ENCODE measurements around the gene HIRIP3.

Gene HIRIP3

DNA sequence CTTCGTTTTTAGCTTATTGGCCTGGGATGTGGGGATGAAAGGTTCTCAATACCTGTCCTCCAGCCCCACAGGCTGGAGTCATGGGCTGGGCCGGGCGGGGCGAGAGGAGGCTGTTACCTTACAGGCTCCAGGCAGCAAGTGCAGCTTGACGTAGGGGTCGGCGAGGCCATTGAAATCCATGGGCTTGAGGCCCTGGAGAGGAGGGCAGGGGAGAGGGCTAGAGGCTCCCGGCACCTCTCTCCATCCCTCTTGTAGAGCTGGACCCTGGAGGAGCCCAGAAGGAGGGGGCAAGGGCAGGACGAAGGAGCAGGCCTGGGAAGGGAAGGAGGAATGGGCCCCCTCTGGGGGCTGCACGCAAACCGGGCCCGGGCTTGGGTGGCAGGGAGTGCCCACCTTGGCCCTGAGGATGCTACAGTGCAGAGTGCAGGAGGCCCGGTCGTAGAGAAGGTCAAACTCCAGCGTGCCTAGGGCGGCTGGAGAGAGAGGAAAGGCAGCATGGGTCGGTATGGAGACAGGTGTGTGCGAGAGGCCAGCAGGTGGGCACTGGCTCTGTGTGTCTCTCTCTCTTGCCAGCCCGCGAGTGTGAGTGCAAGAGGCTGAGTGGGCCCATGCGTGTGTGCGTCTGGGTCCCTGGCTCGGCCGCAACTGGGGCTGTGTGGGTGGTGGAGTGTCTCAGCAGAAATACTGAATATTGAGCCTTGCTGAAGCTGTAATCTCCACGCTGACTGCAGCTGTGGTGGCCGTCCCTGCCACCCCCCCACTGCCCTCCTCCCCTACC, 13.9 kb upstream of the HIRIP3 start:
- H3K36me3 ChIP-seq (ENCODE audit: insufficient read depth, insufficient read length, low read length) = peaks cover 31% of the 10 kb centered on the region
- H3K9me3 ChIP-seq (ENCODE audit: insufficient read depth, low read length) = no peaks in the 10 kb centered on the region
- TF ChIP-seq YY1 (IDR thresholded peaks at IDR 0.05; ENCODE audit: insufficient read depth, insufficient read length) (no peak), ZNF274 (IDR thresholded peaks at IDR 0.05; ENCODE audit: low read depth, low read length) (no peak), SUZ12 (IDR thresholded peaks at IDR 0.05; ENCODE audit: extremely low read depth, insufficient read depth, insufficient read length) (no peak)
- peaks cover 7% of the 10 kb centered on the region for H3K27me3 ChIP-seq (ENCODE audit: insufficient read depth, insufficient read length)
- no peak overlapping the region for H3K9ac ChIP-seq (ENCODE audit: insufficient read length, low read depth)
- DNase-seq (ENCODE audit: low read depth, low spot score) = no peak
- H3K4me3 ChIP-seq (ENCODE audit: insufficient read length, low read depth) = no peak overlapping the region
- peaks cover 25% of the 10 kb centered on the region for H3K4me1 ChIP-seq (ENCODE audit: insufficient read depth, insufficient read length)

- Histone ChIP-seq H3K9me3 (ENCODE audit: insufficient read depth, low read length) (no peaks in the 10 kb centered on the region), H3K9ac (ENCODE audit: insufficient read length, low read depth) (no peak overlapping the region), H3K27me3 (ENCODE audit: insufficient read depth, insufficient read length) (peaks cover 7% of the 10 kb centered on the region), H3K4me1 (ENCODE audit: insufficient read depth, insufficient read length) (peaks cover 25% of the 10 kb centered on the region), H3K36me3 (ENCODE audit: insufficient read depth, insufficient read length, low read length) (peaks cover 47% of the 10 kb centered on the region), H3K4me3 (ENCODE audit: insufficient read length, low read depth) (no peak overlapping the region)
- DNase-seq (ENCODE audit: low read depth, low spot score) = no peak
- TF ChIP-seq YY1 (IDR thresholded peaks at IDR 0.05; ENCODE audit: insufficient read depth, insufficient read length) (no peak), SUZ12 (IDR thresholded peaks at IDR 0.05; ENCODE audit: extremely low read depth, insufficient read depth, insufficient read length) (no peak), ZNF274 (IDR thresholded peaks at IDR 0.05; ENCODE audit: low read depth, low read length) (no peak)
These were observed 12.0 kb upstream of the HIRIP3 start for GRCh38 chr16:30007378-30007895.

GRCh38 chr16:30006659-30007377, 11.4 kb upstream of the HIRIP3 start:
- peaks cover 7% of the 10 kb centered on the region for H3K27me3 ChIP-seq (ENCODE audit: insufficient read depth, insufficient read length)
- peaks cover 53% of the 10 kb centered on the region for H3K36me3 ChIP-seq (ENCODE audit: insufficient read depth, insufficient read length, low read length)
- H3K4me3 ChIP-seq (ENCODE audit: insufficient read length, low read depth) = no peak overlapping the region
- no peak for DNase-seq (ENCODE audit: low read depth, low spot score)
- TF ChIP-seq SUZ12 (IDR thresholded peaks at IDR 0.05; ENCODE audit: extremely low read depth, insufficient read depth, insufficient read length) (no peak), ZNF274 (IDR thresholded peaks at IDR 0.05; ENCODE audit: low read depth, low read length) (no peak)
- H3K4me1 ChIP-seq (ENCODE audit: insufficient read depth, insufficient read length) = peaks cover 22% of the 10 kb centered on the region
- H3K9ac ChIP-seq (ENCODE audit: insufficient read length, low read depth) = no peak overlapping the region
- H3K9me3 ChIP-seq (ENCODE audit: insufficient read depth, low read length) = no peaks in the 10 kb centered on the region

- Histone ChIP-seq H3K27me3 (ENCODE audit: insufficient read depth, insufficient read length) (peaks cover 7% of the 10 kb centered on the region), H3K4me3 (ENCODE audit: insufficient read length, low read depth) (no peak overlapping the region), H3K4me1 (ENCODE audit: insufficient read depth, insufficient read length) (peaks cover 22% of the 10 kb centered on the region), H3K9me3 (ENCODE audit: insufficient read depth, low read length) (no peaks in the 10 kb centered on the region), H3K36me3 (ENCODE audit: insufficient read depth, insufficient read length, low read length) (peaks cover 60% of the 10 kb centered on the region), H3K9ac (ENCODE audit: insufficient read length, low read depth) (no peak overlapping the region)
- DNase-seq (ENCODE audit: low read depth, low spot score) = no peak
- TF ChIP-seq YY1 (IDR thresholded peaks at IDR 0.05; ENCODE audit: insufficient read depth, insufficient read length) (no peak), ZNF274 (IDR thresholded peaks at IDR 0.05; ENCODE audit: low read depth, low read length) (no peak), SUZ12 (IDR thresholded peaks at IDR 0.05; ENCODE audit: extremely low read depth, insufficient read depth, insufficient read length) (no peak)
These were observed 10.7 kb upstream of the HIRIP3 start for GRCh38 chr16:30006095-30006473.

DNA sequence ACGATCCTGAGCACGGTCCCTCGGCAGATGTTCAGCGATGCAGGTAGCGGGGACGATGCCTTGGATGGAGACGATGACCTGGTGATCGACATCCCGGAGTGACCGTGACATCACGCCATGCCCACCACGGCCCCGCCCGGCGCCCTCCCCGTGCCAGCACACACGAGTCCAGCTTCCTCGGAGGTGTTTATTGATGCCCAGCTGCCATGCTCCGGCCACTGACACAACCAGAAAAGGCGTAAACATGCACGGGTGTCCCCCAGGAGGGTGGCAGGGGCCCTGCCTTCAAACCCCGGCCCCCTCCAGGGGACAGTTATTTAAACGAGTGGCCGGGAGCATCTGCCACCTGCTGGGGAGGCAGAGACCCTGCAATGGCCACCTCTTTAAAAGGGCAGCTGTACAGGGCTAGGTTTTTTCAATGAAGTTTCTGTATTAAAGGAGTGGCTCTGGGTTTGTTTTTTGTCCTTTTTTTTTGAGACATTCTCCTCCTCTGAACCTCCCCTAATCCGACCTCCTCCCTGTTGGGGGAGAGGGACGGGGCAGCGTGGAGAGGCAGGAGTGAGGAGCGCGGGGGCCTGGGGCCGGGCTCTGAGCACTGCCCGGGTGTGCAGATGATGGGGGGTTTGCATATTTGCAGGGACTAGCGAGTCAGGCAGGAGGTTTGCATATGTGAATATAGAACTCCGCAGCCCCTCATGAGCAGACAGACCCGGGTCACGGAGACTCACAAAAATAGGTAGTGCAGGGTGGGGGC, 10.1 kb upstream of the HIRIP3 start:
- no peak for DNase-seq (ENCODE audit: low read depth, low spot score)
- H3K9me3 ChIP-seq (ENCODE audit: insufficient read depth, low read length) = no peaks in the 10 kb centered on the region
- H3K4me1 ChIP-seq (ENCODE audit: insufficient read depth, insufficient read length) = peaks cover 21% of the 10 kb centered on the region
- H3K27me3 ChIP-seq (ENCODE audit: insufficient read depth, insufficient read length) = peaks cover 6% of the 10 kb centered on the region
- H3K4me3 ChIP-seq (ENCODE audit: insufficient read length, low read depth) = no peak overlapping the region
- H3K9ac ChIP-seq (ENCODE audit: insufficient read length, low read depth) = no peak overlapping the region
- TF ChIP-seq YY1 (IDR thresholded peaks at IDR 0.05; ENCODE audit: insufficient read depth, insufficient read length) (no peak), ZNF274 (IDR thresholded peaks at IDR 0.05; ENCODE audit: low read depth, low read length) (no peak), SUZ12 (IDR thresholded peaks at IDR 0.05; ENCODE audit: extremely low read depth, insufficient read depth, insufficient read length) (no peak)
- peaks cover 66% of the 10 kb centered on the region for H3K36me3 ChIP-seq (ENCODE audit: insufficient read depth, insufficient read length, low read length)

- Histone ChIP-seq H3K36me3 (ENCODE audit: insufficient read depth, insufficient read length, low read length) (peaks cover 73% of the 10 kb centered on the region), H3K9ac (ENCODE audit: insufficient read length, low read depth) (peak overlapping the region; percentile 42), H3K4me3 (ENCODE audit: insufficient read length, low read depth) (no peak overlapping the region), H3K4me1 (ENCODE audit: insufficient read depth, insufficient read length) (peaks cover 14% of the 10 kb centered on the region), H3K9me3 (ENCODE audit: insufficient read depth, low read length) (no peaks in the 10 kb centered on the region), H3K27me3 (ENCODE audit: insufficient read depth, insufficient read length) (no peaks in the 10 kb centered on the region)
- TF ChIP-seq ZNF274 (IDR thresholded peaks at IDR 0.05; ENCODE audit: low read depth, low read length) (no peak), SUZ12 (IDR thresholded peaks at IDR 0.05; ENCODE audit: extremely low read depth, insufficient read depth, insufficient read length) (no peak), YY1 (IDR thresholded peaks at IDR 0.05; ENCODE audit: insufficient read depth, insufficient read length) (no peak)
- DNase-seq (ENCODE audit: low read depth, low spot score) = no peak
These were observed 9.4 kb upstream of the HIRIP3 start for GRCh38 chr16:30004811-30005242.

Measured in NT2/D1 (cell line).